Tibial nerve (tissue), 4 donors: ENCODE measurements around the gene PSMA5.

ENCODE experiments used
- EP300 ChIP-seq, 2 donors: sonication (generic); formaldehyde crosslinking; IDR thresholded peaks; one replicate each; pipeline ENCODE4 v1.6.1; 2017; ENCODE audit warnings: antibody characterized with exemption in 2 of 2, mild to moderate bottlenecking in 1 of 2
- POLR2A ChIP-seq, 2 donors: fragments of 450-650 bp; IDR thresholded peaks; one replicate each; pipeline ENCODE4 v1.6.1; 2017; ENCODE audit warnings: antibody characterized with exemption in 2 of 2, mild to moderate bottlenecking in 2 of 2, moderate library complexity in 2 of 2
- TF ChIP-seq, protein P1 (sequence below), 5 experiments: fragments of 200-600 bp in 3 of 5; fragments of 450-650 bp in 2 of 5; sonication (generic) in 3 of 5; IDR thresholded peaks; one replicate each; pipeline ENCODE4 v1.5.1; 2016 to 2019; ENCODE audit warnings: antibody characterized with exemption in 5 of 5, mild to moderate bottlenecking in 3 of 5, moderate library complexity in 2 of 5

DNA sequence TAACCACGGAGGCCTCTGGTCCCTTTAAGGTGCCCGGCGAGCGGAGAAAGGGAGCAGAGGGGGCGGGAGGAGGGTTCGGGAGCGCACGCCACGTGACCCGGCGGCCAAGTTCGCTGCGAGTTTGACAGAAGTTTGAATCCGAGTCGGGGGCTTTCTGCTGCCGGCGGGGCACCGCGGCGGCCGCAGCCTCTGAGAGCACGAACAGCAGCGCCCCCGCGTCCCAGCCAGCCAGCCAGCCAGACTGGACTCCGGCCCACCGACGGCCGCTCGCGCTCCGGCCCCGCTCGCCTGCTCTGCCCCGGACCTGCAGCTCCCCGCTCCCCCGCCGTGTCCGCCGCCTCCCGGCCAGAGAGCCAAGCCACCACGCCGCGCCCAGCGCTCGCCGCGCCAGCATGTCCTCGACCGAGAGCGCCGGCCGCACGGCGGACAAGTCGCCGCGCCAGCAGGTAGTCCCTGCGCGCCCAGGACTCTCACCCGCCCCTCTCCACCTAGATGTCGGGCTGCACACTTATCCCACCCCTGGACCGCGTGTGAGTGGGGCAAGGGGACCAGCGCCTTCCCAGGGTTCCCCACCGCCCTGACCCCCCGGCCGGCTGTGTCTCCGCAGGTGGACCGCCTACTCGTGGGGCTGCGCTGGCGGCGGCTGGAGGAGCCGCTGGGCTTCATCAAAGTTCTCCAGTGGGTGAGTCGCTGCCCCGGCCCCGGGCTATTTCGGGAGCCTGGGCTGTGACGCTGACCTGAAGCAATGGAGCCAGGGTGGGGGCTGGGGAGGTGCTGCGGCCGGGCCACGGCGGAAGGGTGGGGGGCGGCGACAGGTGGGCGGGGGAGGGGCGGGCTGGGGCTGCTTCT, 40.4 kb upstream of the PSMA5 start, which contains the start of gene SYPL2:
- TF ChIP-seq POLR2A (IDR thresholded peaks at IDR 0.05), result no peak
- TF ChIP-seq, protein P1, sequence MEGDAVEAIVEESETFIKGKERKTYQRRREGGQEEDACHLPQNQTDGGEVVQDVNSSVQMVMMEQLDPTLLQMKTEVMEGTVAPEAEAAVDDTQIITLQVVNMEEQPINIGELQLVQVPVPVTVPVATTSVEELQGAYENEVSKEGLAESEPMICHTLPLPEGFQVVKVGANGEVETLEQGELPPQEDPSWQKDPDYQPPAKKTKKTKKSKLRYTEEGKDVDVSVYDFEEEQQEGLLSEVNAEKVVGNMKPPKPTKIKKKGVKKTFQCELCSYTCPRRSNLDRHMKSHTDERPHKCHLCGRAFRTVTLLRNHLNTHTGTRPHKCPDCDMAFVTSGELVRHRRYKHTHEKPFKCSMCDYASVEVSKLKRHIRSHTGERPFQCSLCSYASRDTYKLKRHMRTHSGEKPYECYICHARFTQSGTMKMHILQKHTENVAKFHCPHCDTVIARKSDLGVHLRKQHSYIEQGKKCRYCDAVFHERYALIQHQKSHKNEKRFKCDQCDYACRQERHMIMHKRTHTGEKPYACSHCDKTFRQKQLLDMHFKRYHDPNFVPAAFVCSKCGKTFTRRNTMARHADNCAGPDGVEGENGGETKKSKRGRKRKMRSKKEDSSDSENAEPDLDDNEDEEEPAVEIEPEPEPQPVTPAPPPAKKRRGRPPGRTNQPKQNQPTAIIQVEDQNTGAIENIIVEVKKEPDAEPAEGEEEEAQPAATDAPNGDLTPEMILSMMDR (IDR thresholded peaks at IDR 0.05), result no peak
- TF ChIP-seq EP300 (IDR thresholded peaks at IDR 0.05), result no peak
